Prostate gland (tissue), 2 donors: Measurements from ENCODE around the gene LTC4S.

ENCODE experiments used
- POLR2A ChIP-seq: fragments of 450-650 bp; IDR thresholded peaks from one replicate; pipeline ENCODE4 v1.6.1; 2016; ENCODE audit warnings: antibody characterized with exemption, mild to moderate bottlenecking
- POLR2AphosphoS5 ChIP-seq: sonication (generic); formaldehyde crosslinking; IDR thresholded peaks from one replicate; pipeline ENCODE4 v1.6.1; 2017; ENCODE audit warnings: antibody characterized with exemption
- TF ChIP-seq, protein P1 (sequence below), 4 experiments: fragments of 200-600 bp in 2 of 4; fragments of 450-650 bp in 2 of 4; sonication (generic) in 2 of 4; IDR thresholded peaks; 1 replicate in 3 of 4; 2 replicates in 1 of 4; pipeline ENCODE4 v1.5.1; 2016 to 2019; ENCODE audit warnings: antibody characterized with exemption in 4 of 4, mild to moderate bottlenecking in 2 of 4, moderate library complexity in 2 of 4

DNA sequence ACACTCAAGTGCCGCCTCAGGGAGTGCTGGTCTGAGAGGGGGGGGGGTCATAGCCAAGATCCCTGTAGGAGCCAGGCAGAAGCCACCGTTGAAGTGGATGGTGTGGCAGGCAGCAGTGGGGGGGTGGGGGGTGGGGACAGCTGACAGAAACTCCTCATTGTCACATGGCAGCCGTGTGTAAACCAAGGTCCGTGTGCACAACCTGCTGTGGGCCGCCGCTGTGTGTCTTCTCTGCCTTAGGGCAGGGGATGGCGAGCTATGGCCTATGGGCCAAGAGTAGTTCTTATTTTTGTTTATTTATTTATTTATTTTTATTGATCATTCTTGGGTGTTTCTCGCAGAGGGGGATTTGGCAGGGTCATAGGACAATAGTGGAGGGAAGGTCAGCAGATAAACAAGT is 40.3 kb downstream of the LTC4S start:
- no peak for TF ChIP-seq POLR2A
- TF ChIP-seq, protein P1, sequence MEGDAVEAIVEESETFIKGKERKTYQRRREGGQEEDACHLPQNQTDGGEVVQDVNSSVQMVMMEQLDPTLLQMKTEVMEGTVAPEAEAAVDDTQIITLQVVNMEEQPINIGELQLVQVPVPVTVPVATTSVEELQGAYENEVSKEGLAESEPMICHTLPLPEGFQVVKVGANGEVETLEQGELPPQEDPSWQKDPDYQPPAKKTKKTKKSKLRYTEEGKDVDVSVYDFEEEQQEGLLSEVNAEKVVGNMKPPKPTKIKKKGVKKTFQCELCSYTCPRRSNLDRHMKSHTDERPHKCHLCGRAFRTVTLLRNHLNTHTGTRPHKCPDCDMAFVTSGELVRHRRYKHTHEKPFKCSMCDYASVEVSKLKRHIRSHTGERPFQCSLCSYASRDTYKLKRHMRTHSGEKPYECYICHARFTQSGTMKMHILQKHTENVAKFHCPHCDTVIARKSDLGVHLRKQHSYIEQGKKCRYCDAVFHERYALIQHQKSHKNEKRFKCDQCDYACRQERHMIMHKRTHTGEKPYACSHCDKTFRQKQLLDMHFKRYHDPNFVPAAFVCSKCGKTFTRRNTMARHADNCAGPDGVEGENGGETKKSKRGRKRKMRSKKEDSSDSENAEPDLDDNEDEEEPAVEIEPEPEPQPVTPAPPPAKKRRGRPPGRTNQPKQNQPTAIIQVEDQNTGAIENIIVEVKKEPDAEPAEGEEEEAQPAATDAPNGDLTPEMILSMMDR (IDR thresholded peaks at IDR 0.05), result no peak
- no peak for TF ChIP-seq POLR2AphosphoS5
